Measurements from ENCODE around the gene TRPC4.

The TRPC4 gene

GRCh38 chr13:37869756-37870488, at the start of gene TRPC4:
Gene TRPC4 (minus strand): TSS chr13:37869772. CDS start chr13:37783333, 86,439 bp downstream.
- Histone ChIP-seq H3K9ac (ENCODE audit: low read length) (no peak within 1 kb of the TSS), H3K36me3 (ENCODE audit: control insufficient read depth, insufficient read depth, low read length) (no peaks in the 10 kb centered on the region), H3K27ac (ENCODE audit: low read depth, low read length) (peak within 1 kb of the TSS; percentile 43), H3K4me1 (ENCODE audit: control insufficient read depth, insufficient read depth, low read length) (no peaks in the 10 kb centered on the region), H3K4me3 (ENCODE audit: low read length) (peak within 1 kb of the TSS; percentile 82), H3K27me3 (ENCODE audit: control insufficient read depth, insufficient read depth, low read length) (no peaks in the 10 kb centered on the region)

DNA sequence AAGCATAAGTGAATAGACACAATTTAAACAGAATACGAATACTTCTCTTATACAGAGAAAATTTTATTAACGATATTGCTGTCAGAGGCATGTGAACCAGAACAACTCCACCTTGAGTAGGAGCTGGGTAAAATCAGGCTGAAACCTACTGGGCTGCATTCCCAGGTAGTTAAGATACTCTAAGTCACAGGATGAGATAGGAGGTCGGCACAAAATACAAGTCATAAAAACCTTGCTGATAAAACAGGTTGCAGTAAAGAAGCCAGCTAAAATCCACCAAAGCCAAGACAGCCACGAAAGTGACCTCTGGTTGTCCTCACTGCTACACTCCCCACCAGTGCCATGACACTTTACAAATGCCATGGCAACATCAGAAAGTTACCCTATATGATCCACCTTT, 49.2 kb upstream of the TRPC4 start:
- no peak overlapping the region for H3K27ac ChIP-seq (ENCODE audit: low read depth, low read length)
- H3K9ac ChIP-seq (ENCODE audit: low read length): no peak overlapping the region
- no peaks in the 10 kb centered on the region for H3K27me3 ChIP-seq (ENCODE audit: control insufficient read depth, insufficient read depth, low read length)
- H3K4me3 ChIP-seq (ENCODE audit: low read length): no peak overlapping the region
- no peaks in the 10 kb centered on the region for H3K36me3 ChIP-seq (ENCODE audit: control insufficient read depth, insufficient read depth, low read length)
- peaks cover 4% of the 10 kb centered on the region for H3K4me1 ChIP-seq (ENCODE audit: control insufficient read depth, insufficient read depth, low read length)

DNA sequence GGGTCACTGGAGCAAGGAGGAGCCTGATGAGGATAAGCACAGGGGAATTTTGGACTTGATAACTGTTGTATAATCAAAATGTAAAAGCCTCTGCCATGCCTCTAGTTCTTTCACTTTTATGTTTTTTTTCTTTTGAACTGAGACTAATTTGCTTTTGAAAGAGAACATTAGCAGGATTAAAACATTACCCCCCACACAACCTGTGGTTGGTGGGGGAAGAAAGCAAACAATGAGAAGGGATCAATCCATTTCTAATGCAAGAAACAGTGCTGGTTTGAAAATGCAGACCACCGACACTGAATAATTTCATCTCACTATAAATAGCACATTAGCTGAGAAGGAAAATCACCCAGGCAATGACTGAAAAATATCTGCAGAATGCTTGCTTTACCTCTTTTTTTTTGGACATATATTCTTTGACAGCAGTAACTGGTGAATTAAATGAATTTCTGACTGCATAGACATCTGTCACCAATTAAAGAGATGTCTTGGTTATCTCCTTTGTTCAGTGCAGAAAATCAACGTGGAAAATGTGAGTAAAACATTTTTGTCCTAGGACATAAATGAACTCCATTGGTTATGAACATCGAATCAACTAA, 48.6 kb upstream of the TRPC4 start:
- Histone ChIP-seq H3K27me3 (ENCODE audit: control insufficient read depth, insufficient read depth, low read length) (no peaks in the 10 kb centered on the region), H3K4me3 (ENCODE audit: low read length) (no peak overlapping the region), H3K36me3 (ENCODE audit: control insufficient read depth, insufficient read depth, low read length) (no peaks in the 10 kb centered on the region), H3K9ac (ENCODE audit: low read length) (no peak overlapping the region), H3K4me1 (ENCODE audit: control insufficient read depth, insufficient read depth, low read length) (peaks cover 4% of the 10 kb centered on the region), H3K27ac (ENCODE audit: low read depth, low read length) (no peak overlapping the region)

DNA sequence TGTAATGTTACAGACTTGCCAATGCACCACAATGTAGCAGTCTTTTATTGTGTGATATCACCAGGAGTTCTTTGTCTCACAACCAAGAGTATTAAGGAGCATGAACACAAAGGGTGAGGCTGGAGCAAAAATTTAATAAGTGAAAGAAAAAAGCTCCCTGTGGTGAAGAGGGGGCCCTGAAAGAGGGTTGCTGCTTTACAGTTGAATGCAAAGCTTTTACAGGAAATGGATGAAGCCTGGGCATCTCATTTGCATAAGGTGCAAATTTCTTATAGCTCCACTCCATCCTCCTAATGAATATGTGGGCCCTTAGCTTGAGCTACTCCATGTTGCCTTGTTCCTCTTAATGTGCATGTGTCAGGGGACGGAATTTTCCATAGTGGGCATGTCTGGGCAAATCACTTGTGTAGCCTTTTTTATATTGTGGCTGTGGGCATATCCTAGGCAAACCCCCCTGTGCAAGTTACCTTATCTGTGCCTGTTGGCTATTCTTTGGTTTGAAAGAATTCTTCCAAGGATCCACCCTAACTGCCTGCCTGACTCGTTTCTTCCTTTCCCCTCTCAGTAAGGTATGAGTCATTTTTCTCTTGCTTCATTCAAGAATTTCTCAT, 45.3 kb upstream of the TRPC4 start:
- no peak overlapping the region for H3K27ac ChIP-seq (ENCODE audit: low read depth, low read length)
- H3K9ac ChIP-seq (ENCODE audit: low read length): no peak overlapping the region
- H3K27me3 ChIP-seq (ENCODE audit: control insufficient read depth, insufficient read depth, low read length): no peaks in the 10 kb centered on the region
- no peaks in the 10 kb centered on the region for H3K36me3 ChIP-seq (ENCODE audit: control insufficient read depth, insufficient read depth, low read length)
- H3K4me3 ChIP-seq (ENCODE audit: low read length): no peak overlapping the region
- H3K4me1 ChIP-seq (ENCODE audit: control insufficient read depth, insufficient read depth, low read length): peaks cover 4% of the 10 kb centered on the region

DNA sequence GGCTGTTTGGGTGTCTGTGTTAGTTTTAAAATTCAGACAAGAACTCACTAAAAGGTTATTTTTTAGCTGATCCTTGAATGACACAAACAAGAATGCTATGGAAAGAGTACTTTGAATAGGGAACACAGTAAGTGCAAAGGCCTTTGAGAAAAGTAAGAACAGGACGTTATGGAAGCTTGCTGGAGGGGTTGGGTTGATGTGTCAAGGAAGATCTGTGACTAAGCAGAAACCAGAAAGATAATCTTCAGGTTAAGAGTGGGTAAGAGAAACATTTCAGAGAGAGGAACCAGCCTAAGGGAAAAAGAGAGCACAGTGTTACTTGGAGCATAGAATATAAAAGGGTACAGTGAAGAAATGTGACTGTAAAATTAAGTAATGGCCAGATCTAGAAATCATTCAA, 41.2 kb upstream of the TRPC4 start:
- H3K27me3 ChIP-seq (ENCODE audit: control insufficient read depth, insufficient read depth, low read length): no peaks in the 10 kb centered on the region
- H3K36me3 ChIP-seq (ENCODE audit: control insufficient read depth, insufficient read depth, low read length): no peaks in the 10 kb centered on the region
- no peak overlapping the region for H3K27ac ChIP-seq (ENCODE audit: low read depth, low read length)

DNA sequence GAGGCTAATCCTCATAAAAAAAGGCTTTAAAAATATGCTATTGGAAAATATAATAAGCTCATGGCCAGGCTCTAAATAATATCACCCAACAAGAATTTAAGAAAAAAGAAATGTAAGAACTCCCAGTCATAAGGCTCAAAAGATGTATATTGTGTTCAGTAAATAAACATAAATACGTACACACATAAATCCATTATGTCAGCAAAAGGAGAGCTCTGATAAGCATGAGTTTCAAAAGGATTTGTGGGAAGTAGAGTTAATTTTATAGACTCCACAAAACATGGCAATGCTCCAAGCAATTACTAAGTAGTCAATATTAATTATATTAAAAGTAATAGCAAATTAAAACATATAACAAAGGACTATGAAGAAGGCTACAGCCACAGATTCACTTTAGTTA, 37.3 kb upstream of the TRPC4 start:
- no peaks in the 10 kb centered on the region for H3K36me3 ChIP-seq (ENCODE audit: control insufficient read depth, insufficient read depth, low read length)
- no peak overlapping the region for H3K9ac ChIP-seq (ENCODE audit: low read length)
- no peak overlapping the region for H3K27ac ChIP-seq (ENCODE audit: low read depth, low read length)
- H3K4me1 ChIP-seq (ENCODE audit: control insufficient read depth, insufficient read depth, low read length): no peaks in the 10 kb centered on the region
- H3K4me3 ChIP-seq (ENCODE audit: low read length): no peak overlapping the region
- no peaks in the 10 kb centered on the region for H3K27me3 ChIP-seq (ENCODE audit: control insufficient read depth, insufficient read depth, low read length)

More for the DNA sequence above, 41.2 kb upstream of the TRPC4 start:
- Histone ChIP-seq H3K4me3 (ENCODE audit: low read length) (no peak overlapping the region), H3K4me1 (ENCODE audit: control insufficient read depth, insufficient read depth, low read length) (no peaks in the 10 kb centered on the region), H3K9ac (ENCODE audit: low read length) (no peak overlapping the region)

DNA sequence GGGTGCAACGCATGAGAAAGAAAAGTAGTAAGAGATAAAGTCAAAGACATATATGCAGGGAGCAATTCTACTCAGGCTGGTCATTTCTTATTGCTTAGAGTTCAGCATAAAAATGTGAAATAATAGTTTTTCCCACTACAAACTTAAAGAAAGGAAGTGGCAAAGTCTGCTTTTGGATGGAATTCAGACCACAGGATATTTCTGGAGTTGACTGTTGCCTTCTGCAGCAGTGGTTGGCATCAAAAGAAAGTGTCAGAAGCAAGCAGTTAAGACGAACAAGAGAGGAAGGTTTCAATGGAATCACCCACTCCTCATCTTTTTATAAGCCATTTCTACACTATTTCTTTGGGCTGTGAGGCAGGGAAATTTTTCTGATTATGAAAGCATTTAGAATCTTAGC, 36.2 kb upstream of the TRPC4 start:
- Histone ChIP-seq H3K27ac (ENCODE audit: low read depth, low read length) (no peak overlapping the region), H3K9ac (ENCODE audit: low read length) (no peak overlapping the region)

DNA sequence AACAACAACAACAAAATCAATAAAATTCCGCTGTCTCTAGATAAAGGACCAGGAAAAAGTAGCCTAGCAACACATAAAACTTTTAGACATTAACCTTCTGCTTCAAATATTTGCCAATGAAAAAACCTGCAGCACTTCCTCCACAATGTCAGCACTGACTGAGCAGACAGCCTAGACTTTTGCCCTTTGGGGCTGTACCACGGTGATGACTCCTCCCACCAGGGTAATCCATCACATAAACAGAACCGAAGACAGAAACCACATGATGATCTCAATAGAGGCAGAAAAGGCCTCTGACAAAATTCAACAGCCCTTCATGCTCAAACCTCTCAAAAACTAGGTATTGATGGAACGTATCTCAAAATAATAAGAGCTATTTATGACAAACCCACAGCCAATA, 30.2 kb upstream of the TRPC4 start:
- Histone ChIP-seq H3K27ac (ENCODE audit: low read depth, low read length) (no peak overlapping the region), H3K36me3 (ENCODE audit: control insufficient read depth, insufficient read depth, low read length) (no peaks in the 10 kb centered on the region), H3K4me3 (ENCODE audit: low read length) (no peak overlapping the region), H3K9ac (ENCODE audit: low read length) (no peak overlapping the region), H3K4me1 (ENCODE audit: control insufficient read depth, insufficient read depth, low read length) (no peaks in the 10 kb centered on the region), H3K27me3 (ENCODE audit: control insufficient read depth, insufficient read depth, low read length) (no peaks in the 10 kb centered on the region)

More for the DNA sequence above, 36.2 kb upstream of the TRPC4 start:
- no peaks in the 10 kb centered on the region for H3K36me3 ChIP-seq (ENCODE audit: control insufficient read depth, insufficient read depth, low read length)
- no peaks in the 10 kb centered on the region for H3K27me3 ChIP-seq (ENCODE audit: control insufficient read depth, insufficient read depth, low read length)
- H3K4me3 ChIP-seq (ENCODE audit: low read length): no peak overlapping the region
- no peaks in the 10 kb centered on the region for H3K4me1 ChIP-seq (ENCODE audit: control insufficient read depth, insufficient read depth, low read length)

GRCh38 chr13:37893321-37893720, 23.7 kb upstream of the TRPC4 start:
- H3K27me3 ChIP-seq (ENCODE audit: control insufficient read depth, insufficient read depth, low read length): no peaks in the 10 kb centered on the region
- no peaks in the 10 kb centered on the region for H3K36me3 ChIP-seq (ENCODE audit: control insufficient read depth, insufficient read depth, low read length)
- H3K27ac ChIP-seq (ENCODE audit: low read depth, low read length): no peak overlapping the region
- no peaks in the 10 kb centered on the region for H3K4me1 ChIP-seq (ENCODE audit: control insufficient read depth, insufficient read depth, low read length)
- H3K9ac ChIP-seq (ENCODE audit: low read length): no peak overlapping the region
- H3K4me3 ChIP-seq (ENCODE audit: low read length): no peak overlapping the region

GRCh38 chr13:37889820-37890219, 20.2 kb upstream of the TRPC4 start:
- Histone ChIP-seq H3K9ac (ENCODE audit: low read length) (no peak overlapping the region), H3K27ac (ENCODE audit: low read depth, low read length) (no peak overlapping the region), H3K4me1 (ENCODE audit: control insufficient read depth, insufficient read depth, low read length) (no peaks in the 10 kb centered on the region), H3K4me3 (ENCODE audit: low read length) (no peak overlapping the region), H3K27me3 (ENCODE audit: control insufficient read depth, insufficient read depth, low read length) (no peaks in the 10 kb centered on the region), H3K36me3 (ENCODE audit: control insufficient read depth, insufficient read depth, low read length) (no peaks in the 10 kb centered on the region)

- Histone ChIP-seq H3K4me3 (ENCODE audit: low read length) (no peak overlapping the region), H3K27ac (ENCODE audit: low read depth, low read length) (no peak overlapping the region)
Observed at GRCh38 chr13:37889102-37889501, 19.5 kb upstream of the TRPC4 start.

DNA sequence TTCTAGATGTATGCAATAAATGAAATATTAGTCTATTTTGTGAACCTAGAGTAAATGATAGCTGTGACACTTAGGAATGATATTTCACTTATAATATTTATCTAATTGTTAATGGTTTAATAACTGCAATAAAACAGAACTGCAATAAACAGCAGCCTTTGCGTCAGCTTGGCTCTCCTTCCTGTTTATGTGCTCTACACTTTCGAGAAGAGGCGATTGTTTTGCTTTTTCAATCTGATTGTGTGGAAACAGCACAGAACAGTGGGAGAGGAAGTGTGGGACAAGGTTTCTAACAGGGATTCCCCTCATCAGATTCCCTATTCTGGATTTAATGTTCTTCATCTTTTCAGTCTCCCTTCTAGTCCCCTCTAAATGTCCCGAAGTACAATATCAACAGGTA, 17.3 kb upstream of the TRPC4 start:
- Histone ChIP-seq H3K4me3 (ENCODE audit: low read length) (no peak overlapping the region), H3K9ac (ENCODE audit: low read length) (no peak overlapping the region), H3K36me3 (ENCODE audit: control insufficient read depth, insufficient read depth, low read length) (no peaks in the 10 kb centered on the region), H3K27ac (ENCODE audit: low read depth, low read length) (no peak overlapping the region), H3K4me1 (ENCODE audit: control insufficient read depth, insufficient read depth, low read length) (no peaks in the 10 kb centered on the region), H3K27me3 (ENCODE audit: control insufficient read depth, insufficient read depth, low read length) (no peaks in the 10 kb centered on the region)

More at GRCh38 chr13:37889102-37889501, 19.5 kb upstream of the TRPC4 start:
- Histone ChIP-seq H3K27me3 (ENCODE audit: control insufficient read depth, insufficient read depth, low read length) (no peaks in the 10 kb centered on the region), H3K9ac (ENCODE audit: low read length) (no peak overlapping the region), H3K4me1 (ENCODE audit: control insufficient read depth, insufficient read depth, low read length) (no peaks in the 10 kb centered on the region), H3K36me3 (ENCODE audit: control insufficient read depth, insufficient read depth, low read length) (no peaks in the 10 kb centered on the region)
